AG20443 (cell line): Measurements from ENCODE around the gene C11orf87.

Experiments
- DNase-seq: peaks from one replicate; pipeline ENCODE4 v3.0.0; 2012; ENCODE audit warnings: low spot score, mixed read lengths

The C11orf87 gene

DNA sequence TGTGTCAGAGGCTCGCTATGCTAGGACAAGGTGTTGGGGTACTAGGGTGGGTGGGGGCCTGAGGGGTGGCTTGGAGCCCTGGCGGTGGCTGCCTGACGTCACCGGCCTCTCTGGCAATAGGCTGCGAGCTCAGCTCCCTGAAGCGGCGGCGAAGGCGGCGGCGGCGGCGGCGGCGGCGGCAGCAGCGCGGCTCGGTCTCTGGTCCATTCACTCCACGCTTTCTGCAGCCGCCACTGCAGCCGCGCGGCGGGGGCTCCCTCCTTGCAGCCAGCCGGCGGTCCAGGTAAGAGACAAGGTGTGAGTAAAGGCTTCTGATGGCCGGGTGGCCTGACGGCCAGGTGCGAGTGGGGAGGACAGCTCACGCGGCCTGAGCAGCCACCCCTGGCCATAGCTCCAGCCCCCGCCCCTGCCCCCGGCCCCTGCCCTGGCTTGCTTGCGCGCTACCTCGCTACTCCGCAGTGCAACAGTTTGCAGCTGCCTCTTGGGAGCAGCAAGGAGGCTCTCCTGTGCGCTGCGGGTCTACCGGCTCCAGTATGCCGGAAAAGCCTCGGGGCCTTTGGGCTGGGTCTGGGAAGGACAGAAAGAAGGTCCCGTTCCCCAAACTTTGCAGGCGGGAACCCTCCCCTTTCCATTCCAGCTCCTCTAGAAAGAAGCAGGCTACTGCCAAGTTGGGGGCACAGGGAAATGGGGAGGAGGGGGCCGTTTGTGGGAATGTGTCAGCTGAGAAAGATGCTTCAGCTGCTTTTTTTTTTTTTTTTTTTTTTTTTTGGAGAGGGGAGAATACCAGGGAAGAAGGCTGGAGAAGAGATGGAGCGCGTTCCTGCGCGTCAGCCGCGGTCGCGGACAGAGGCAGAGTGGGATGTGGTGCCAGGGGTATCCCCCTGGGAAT is at the start of gene C11orf87:
C11orf87 (plus strand) TSS at position 210 of the 889 bp plus-strand sequence. CDS start 1,444 bp downstream, outside the sequence.
- DNase-seq = peak; percentile 64

DNA sequence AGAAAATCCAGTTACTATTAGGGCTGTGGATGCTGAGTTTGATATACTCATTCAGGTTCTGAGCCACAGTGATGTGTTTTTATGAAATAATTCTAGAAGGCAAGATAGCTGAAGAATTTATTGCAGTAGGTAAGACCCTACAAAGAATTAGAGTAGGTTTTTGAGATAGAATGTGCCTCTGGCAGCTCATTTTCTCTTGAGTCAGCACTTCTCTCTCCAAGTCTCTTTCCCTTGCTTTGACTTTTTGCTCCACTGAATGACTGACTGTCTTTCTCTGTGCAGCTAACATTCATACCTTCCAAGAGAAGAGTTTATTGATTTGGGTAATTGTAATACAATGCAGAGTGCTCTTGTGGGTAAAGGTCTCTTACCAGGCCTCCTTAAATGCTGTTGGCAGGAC is 48.0 kb upstream of the C11orf87 start:
- DNase-seq = no peak

DNA sequence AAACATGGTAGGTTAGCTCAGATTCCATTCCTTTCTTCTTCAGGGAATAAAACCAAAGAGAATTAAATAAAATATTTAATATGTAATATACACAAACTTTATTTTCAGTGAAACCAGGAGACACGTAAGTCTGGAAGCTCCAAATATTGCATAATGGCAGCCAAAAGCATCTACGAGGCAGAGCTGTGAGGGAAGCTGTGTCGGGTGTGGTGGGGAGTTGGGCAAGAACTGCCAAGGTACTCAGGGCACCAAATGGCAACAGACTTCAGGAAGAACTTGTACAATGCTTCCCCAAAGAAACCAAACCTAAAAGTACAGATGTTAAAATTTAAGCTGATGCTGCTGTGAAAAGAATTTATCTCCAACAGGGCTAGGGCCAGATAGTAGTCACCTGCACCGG is 47.5 kb upstream of the C11orf87 start:
- DNase-seq = no peak

DNA sequence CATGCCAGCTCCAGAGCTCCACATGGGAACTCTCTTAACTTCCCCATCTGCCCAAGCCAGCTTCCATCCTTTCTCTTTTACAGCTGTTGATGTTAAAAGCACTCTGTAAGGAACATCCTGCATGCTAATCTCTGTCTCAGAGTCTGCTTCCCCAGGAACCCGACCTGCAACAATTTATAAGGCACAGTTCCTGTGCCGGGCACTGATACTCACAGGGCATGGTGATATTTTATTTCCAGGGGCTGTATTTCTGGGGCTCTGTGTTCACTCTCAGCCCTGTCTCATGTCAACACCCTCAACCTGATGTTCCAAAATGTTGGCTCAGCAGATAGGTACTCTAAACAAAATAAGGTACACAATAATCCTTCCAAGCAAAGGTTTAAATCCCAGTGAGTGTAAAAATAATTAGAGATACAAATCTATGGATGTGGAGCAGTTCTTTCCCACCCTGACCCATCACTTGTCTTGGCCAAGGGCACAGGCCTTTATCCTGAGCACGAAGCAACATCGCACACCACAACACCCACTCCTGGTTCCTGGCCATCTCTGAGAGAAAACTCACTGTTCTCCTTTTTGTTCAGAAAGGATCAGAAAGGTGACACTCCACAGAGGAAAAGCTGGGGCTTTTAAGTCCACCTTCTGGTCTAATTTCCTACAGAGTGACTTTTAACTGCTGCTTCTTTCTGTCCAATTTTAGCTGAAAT is 44.8 kb upstream of the C11orf87 start:
- DNase-seq = no peak

DNA sequence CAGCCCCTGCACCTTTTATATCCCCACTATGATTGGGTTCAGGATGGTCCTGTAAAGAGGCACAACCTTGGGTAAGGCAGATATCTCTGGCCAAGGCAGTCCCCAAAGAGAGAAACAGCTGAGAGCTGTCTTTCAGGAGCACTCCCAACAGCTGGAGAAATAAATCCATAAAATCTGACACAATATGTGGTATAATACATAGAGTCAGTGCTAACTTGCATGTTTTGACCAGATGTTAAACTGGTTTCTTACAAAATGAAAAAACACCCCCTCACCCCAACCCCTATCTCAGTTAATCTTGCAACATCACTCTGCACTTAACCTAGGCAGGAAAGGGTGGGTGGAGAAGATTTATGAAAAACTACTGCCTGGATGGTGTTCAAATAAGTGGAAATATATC is 44.0 kb upstream of the C11orf87 start:
- no peak for DNase-seq

GRCh38 chr11:109383306-109383705 is 38.7 kb upstream of the C11orf87 start:
- no peak for DNase-seq

- DNase-seq = peak; percentile 25
Measured at GRCh38 chr11:109384873-109385272, 37.1 kb upstream of the C11orf87 start.

- no peak for DNase-seq
Measured at GRCh38 chr11:109388982-109389381, 33.0 kb upstream of the C11orf87 start.

DNA sequence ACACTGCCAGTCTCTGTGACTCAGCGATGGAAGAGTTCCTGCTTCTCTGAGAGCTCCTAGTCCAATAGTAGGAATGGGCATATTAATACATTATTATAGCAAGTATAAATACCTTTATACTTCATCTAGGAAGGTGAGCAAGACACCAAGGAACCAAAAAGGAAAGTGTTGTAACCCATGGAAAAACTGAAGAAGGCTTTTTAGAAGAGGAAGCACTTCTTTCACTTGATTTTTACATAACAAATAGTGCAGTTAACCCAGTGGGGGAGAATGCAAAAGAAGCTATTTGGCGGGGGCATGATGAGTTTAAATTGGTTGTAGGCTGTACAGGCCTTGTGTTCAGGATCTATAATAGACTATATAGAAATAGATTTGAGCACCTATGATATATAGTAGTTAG is 31.2 kb upstream of the C11orf87 start:
- peak; percentile 19 for DNase-seq

DNA sequence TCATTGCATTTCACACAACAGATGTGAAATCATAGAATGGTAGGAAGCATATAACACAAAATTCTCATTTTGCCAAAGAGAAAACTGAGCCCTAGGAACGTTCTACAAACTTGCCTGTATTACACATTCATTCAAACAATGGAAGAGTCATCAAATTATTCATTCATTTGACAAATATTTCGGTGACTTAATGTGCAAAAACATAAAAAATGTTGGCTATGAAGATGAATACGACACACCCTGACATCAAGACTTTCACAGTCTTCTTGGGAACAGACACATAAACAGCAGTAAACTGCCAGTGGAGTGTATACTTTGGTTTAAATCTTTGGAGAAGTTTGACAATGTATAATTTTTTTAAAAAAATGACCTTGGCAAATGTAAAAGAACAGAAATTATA is 20.4 kb upstream of the C11orf87 start:
- DNase-seq = peak; percentile 51

- DNase-seq = peak; percentile 57
Measured at GRCh38 chr11:109405671-109406070, 16.3 kb upstream of the C11orf87 start.

DNA sequence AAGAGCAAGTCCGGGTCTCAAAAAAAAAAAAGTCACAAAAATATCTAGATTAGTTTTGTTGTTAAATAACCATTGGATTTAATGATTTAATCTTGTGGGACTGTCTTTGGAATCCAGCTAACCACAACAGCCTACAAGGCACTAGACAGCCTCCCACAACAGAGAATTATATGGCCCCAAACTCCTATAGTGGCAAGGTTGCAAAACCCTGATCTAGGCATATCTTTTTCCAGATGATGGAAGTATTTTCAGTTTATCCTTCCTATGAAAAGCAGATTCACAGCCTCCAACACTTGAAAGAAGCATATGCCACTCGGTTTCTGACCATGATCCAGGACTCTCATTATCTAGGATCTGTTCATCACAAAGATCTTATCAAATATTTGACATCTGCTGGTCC is 5.4 kb upstream of the C11orf87 start:
- no peak for DNase-seq

DNA sequence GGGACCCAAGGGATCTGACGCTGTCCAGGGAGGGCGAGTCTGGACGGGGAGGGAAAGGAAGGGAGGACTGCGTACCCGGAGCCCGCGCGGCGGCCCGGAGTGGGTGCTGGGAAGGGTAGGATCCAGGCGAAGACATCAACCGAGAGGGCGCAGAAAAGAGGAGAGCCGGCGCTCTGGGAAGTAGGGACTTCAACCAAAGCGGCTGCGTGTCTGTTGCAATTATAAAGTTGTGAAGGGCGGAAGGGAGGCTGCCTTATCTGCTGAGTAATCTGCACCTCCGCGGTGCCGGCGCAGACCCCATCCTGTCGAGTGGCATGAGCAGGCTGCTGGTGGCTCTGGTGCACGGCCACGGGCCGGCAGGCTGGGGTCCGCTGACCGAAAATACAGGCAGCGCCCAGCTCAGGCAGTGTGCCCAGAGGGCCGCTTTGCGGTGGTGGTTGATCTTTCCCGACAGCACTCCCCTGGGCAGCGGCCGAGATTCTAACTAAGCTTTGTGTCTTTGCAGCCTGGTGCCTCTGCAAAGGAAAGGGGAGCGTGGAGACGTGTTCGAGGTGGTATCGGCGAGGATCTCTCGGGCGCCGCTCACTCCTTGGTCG is 978 bp downstream of the C11orf87 start:
- DNase-seq = peak; percentile 61

DNA sequence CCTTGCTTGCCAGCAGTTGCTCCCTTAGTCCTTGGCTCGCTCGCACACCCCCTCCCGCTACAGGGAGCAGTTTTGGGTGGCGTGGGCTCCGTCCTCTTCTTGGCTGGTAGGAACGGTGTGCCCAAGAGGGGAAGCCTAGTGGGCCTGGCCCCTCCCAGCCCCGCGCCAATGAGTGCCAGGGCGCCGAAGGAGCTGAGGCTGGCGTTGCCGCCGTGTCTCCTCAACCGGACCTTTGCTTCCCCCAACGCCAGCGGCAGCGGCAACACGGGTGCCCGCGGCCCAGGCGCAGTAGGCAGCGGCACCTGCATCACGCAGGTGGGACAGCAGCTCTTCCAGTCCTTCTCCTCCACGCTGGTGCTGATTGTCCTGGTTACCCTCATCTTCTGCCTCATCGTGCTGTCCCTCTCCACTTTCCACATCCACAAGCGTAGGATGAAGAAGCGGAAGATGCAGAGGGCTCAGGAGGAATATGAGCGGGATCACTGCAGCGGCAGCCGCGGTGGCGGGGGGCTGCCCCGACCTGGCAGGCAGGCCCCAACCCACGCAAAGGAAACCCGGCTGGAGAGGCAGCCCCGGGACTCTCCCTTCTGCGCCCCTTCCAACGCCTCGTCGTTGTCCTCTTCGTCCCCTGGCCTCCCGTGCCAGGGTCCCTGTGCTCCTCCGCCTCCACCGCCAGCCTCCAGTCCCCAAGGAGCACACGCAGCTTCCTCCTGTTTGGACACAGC is 1.6 kb downstream of the C11orf87 start:
- no peak for DNase-seq

DNA sequence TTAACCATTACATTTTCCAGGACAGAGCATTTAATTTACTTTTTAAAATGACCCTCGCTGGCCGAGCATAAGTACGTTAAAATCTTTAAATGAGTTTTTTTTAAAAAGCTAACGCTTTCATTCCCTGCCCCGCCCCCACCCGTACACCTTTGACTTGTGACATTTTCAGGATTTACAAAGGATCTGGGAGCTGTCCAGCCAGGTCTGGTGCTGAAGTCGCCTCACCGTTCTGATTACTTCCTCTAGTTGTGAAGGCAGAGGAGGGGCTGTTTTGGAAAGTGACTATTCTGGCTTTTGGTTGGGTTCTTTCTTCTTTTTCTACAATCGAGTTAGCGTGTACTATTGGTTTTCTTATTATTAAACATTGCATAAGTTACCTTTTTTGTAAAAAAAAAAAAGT is 2.9 kb downstream of the C11orf87 start:
- DNase-seq = no peak

- peak; percentile 25 for DNase-seq
Measured at GRCh38 chr11:109425554-109425953, 3.6 kb downstream of the C11orf87 start.

- DNase-seq = no peak
Measured at GRCh38 chr11:109426442-109427240, 4.7 kb downstream of the C11orf87 start.

GRCh38 chr11:109432105-109432504 is 10.1 kb downstream of the C11orf87 start:
- DNase-seq = peak; percentile 57

- DNase-seq = no peak
Measured at GRCh38 chr11:109433753-109434256, 11.8 kb downstream of the C11orf87 start.

GRCh38 chr11:109435121-109435742 is 13.2 kb downstream of the C11orf87 start:
- no peak for DNase-seq

GRCh38 chr11:109439684-109440083 is 17.7 kb downstream of the C11orf87 start:
- DNase-seq = no peak
